HuH-7.5 (cell line): ENCODE measurements around the gene ENPP3.

Source experiments
- DNase-seq: peaks from one replicate; pipeline ENCODE4 v3.0.0; 2011; ENCODE audit warnings: low spot score

The ENPP3 gene

DNA sequence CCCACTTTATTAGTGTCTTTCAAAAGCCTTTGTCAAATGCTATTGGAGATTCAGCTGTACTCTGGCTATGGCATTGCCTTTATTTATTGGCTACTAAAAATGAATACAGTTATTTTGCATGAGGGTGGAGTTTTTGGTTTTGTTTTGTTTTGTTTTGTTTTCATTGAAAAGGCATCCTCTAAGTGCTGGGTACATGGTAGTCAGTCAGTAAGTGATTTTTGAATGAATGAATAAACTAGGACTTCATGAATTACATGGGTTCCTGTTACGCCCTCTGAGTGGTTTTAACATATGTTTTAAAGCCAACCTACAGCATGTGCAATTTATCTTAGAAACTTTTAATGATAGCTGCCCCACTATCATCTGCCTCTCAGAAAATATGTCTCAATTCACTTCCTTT, 131.9 kb downstream of the ENPP3 start:
- no peak for DNase-seq

DNA sequence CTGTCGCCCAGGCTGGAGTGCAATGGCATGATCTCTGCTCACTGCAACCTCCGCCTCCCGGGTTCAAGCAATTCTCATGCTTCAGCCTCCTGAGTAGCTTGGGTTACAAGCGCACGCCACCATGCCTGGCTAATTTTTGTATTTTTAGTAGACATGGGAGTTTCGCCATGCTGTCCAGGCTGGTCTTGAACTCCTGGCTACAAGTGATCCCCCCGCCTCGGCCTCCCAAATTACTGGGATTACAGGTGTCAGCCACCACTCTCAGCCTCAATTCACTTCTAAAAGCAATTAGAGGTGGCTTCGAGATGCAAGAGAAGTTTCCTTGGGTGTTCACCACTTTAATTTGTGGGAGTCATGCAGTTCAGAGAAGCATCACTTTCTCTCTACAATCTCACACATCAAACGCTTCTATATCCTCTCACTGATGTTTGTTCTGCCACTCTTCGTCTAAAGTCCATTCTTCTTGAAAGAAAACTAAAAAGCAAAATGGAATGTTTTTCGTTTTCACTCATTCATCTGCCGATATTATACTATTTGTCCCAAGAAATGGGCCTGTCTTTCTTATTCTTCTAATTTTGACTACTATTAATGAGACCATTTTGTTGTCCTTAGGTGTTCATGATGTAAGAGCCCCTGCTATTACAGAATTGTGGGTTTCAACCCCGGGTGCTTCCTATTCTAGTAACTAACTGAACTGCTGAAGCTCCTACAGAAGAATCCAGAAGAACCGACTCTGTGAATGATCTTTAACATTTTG, 132.5 kb downstream of the ENPP3 start:
- DNase-seq = no peak

DNA sequence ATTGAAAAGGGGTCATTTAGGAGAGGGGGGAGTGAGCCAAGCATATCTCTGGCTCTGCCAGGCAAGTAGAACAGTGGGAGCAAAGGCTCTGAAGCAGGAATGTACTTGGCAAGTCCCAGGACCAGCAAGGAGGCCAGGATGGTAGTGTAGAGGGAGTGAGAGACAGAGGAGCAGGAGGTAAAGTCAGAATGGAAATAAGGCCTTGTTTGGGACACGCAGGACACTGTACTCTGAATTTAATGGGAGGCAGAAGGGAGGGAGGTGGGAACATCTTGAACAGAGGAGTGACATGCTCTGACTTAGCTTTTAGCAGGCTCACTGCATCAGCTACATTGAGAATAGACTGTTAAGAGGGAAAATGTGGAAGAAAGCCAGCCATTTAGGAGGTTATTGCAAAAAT, 133.7 kb downstream of the ENPP3 start:
- DNase-seq = no peak

DNA sequence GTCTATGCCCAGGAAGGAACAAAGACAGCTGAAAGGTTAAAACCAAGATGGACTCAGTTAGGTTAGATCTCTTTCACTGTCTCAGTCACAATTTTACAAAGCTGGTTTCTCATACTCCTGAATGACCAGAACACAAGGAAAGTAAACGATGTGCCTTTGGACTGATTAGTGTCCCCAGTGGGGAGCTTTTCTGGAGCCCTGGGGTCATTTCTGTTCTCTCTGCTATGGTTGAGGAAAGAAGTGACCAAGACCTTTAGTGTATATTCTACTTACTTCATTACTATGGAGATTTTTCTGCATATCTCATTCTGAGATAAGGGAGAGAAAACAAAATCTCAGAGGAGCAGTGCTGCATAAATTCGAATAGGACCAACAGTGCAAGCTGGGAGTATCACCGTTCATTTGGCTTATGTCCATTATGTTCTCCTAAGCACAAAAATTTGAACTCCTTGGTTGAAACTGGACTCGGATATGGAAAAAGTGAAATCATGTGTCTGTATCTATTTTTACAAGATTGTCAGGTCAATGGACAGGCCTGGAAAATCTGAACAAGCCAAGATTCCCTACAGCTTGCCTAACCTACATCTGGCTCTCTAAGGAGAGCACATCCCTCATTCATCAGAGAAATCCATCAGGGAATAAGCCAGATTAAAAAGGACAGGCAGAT, 136.3 kb downstream of the ENPP3 start:
- DNase-seq = no peak

DNA sequence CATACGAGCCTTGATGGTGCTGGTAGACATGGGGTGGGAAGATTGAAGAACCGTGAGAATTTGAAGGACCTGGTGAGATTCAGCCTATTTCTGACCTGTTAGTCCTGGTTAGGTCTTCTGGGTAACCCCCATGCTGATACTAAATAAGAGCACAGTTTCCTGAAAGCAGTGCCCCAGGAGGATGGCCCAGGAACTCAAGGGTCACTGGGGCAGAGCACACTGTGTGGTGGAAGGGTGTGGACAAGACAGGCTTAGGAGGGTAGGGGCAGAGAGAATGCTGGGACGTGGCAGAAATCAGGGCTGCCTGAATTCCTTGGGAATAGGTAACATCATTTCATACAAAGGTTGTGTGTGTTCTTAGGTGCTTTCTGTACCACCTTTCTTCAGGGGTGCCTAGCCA, 138.8 kb downstream of the ENPP3 start:
- no peak for DNase-seq

DNA sequence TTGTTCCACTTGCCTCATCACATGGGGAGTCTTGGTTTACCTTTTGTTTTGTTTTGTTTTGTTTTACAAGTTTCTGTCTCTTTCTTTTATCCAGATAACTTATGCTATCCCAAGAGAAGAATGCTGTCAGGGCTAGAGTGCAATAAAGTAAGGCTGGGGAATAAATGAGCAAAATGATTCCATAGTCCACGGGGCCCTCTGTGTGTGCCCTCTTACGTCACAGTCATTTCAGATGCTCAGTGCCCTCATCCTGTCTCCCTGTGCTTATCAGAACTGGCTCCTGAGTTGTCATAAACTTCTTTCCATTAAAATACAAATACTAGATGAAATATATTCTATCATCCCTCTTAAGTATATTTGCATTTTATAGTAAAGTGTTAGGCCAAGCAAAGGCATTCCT, 139.9 kb downstream of the ENPP3 start:
- DNase-seq = no peak

DNA sequence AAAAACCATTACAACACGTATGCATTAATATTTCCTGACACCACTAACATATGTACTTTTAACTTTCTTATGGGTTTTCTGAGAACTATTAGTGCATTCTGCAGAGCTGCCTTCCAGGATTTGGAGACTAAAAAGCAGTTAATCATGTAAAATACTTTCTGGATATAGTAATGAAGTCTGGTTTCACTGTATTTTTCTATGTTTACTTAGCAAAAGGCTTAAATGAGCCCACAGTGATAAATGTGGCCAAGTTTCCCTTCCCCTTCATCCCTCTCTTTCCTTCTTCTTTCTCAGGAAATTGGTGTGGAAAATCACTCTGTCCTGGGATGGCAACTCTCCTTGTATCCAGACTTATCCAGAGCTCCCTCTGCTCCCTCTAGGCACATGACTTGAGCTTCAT, 141.1 kb downstream of the ENPP3 start:
- DNase-seq = no peak

DNA sequence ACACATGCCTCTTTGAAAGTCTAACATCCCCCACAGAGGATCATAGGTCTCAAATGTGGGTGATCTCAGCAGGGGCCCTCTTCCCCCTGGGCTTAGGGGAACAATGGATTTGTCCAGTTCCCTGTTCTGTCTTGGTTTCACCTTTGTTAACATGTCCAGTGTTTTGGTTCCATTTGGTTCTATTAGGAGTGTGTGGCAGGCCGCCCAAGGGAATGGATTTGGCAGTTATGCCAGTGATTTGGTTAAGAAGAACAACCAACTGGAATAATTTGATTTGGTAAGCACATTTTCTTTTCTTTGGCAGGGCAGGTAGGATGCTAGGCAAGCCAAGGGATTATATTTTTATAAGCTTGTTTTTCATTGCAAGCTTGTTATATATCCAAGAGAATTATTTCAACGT, 142.2 kb downstream of the ENPP3 start:
- DNase-seq = no peak

DNA sequence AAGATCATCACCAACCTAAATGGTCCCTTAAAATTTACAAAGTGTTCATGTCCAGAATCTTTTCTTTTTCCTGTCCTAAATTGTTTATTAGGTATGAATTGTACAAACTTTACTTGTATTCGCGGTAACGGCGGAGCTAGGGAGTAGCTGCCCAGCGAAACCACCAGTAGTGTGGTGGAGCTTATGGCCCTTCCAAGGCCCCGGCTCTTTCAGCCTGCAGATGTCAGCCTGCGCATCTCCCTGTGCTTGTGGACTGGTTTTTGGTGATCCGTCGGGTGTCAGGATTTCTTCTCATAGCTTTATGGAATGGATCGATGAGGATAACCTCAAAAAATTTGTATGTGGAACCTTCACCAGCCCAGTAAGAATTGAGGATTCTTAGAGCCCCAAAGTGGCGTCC, 143.5 kb downstream of the ENPP3 start:
- DNase-seq = no peak

DNA sequence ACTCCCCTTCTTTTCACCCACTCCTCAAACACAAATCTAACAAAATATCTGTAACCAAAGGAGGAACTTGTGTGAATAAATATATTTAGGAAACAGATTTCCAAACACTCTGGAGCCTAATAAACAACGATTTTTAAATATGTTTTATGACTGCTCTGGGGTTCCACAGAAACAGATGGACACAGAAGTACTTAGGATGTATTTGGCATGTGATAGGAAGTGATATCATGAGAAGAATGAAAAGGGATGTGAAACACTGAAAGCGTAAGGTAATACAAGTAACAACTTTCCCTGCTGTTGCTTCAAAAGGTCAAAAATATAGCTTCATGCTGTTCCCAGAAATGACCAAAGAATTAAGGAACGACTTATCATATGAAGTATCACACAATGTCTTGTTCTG, 144.6 kb downstream of the ENPP3 start:
- DNase-seq = no peak

DNA sequence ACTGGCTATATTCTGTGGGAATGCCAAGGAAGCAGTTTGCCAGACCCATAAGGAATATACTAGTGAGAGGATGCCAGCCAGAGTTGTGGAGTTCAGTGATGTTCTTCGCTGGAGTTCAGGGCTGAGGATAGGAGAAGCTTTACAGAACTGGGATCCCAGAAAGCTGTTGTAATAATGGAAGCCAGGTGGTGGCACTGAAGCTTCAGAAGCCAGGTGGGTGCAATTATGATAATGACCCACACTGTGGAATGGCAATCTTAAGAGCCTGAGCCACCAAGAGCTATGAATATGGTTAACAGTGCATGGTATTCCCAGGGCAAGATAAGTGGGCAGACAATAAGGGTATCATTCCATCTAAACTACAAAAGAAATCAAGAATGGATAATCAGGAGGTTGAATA, 145.7 kb downstream of the ENPP3 start:
- no peak for DNase-seq

DNA sequence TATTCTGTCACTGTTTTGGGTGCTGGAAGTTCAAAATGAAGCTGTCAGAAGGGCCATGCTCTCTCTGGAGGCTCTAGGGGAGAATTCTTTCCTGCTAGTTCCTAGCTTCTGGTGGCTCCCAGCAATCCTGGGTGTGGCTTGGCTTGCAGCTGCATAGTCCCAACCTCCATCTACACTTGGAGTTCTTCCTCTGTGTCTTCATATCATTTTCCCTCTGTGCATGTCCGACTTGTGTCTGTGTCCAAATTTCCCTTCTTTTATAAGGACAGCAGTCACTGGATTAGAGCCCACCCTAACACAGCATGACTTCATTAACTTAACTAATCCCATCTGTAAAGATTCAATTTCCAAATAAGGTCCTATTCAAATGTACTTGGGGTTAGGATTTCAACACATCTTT, 147.5 kb downstream of the ENPP3 start:
- no peak for DNase-seq

DNA sequence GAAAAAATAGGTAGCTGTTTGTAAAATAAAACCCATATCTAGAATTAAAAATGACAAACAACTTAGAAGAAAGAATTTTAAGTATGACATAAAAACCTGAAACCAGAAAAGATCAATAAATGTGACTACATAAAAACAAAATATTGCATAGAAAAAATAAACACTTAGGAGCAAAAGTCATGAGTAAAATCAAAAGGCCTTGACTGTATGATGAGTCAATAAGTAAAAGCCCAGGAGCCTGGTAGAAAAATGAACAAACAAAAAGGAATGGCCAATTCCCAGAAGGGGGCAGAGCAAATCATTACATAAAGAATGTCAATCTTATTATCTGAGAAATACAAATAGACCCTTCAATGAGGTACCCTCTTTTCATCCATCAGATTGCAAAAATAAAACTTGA, 150.0 kb downstream of the ENPP3 start:
- no peak for DNase-seq

DNA sequence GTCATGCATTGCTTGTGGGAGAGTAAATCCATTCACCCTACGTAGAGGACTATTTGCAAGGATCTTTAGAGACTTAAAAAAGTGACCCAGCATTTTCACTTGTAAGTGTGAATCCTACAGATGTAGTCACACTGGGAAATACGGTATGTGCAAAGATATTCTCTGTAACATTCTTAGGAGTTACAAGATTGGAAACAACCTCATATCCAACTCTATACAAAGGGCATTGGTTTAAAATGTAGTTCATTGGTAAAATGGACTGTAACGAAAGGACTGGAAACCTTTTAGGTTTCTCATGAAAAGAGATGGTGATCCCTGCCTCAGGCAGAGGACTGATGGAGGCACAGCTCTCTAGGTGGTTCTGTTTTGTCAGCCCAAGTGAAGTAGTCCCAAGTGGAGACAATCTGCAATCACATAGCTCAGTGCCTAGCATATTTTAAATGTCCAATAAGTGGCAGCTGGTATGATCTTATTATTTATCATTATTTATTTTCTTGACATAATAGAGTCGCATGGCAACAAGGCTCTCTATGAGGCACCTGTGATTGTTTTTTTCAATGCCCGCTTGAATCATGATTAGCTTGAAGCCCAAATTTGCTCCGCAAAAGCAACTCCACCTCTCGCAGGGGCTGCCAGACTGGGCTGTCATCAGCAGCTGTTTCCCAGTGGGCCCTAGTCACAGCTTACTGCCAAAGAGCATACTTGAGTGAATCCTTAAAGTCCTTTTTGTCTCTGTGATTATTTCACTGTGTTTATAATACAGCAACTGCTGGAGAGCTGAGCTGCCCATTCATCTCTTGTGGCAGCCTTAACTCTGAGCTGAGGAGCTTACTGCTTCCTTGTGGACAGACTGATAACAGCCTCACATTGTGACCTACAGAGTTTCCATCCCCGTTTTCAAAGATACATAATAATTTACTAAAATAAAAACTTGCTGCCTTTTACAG, 150.9 kb downstream of the ENPP3 start:
- no peak for DNase-seq

DNA sequence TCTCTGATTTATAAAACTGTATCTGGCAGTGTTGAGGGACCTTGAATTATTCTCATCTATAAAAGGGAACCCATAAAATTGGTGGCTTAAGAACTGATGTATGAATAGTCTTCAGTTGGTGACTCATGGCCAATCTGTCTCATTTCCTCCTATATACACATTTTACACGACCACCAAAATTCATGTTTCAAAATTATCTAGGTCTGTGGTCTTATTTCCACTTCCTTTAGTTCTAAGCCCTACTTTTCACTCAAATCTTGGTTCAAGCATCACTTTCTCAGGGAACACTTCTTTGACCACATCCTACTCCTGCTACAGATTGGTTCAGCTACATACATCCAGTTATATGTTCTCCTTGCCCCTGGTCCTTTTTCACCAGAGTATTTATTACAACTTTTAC, 152.1 kb downstream of the ENPP3 start:
- DNase-seq = no peak

DNA sequence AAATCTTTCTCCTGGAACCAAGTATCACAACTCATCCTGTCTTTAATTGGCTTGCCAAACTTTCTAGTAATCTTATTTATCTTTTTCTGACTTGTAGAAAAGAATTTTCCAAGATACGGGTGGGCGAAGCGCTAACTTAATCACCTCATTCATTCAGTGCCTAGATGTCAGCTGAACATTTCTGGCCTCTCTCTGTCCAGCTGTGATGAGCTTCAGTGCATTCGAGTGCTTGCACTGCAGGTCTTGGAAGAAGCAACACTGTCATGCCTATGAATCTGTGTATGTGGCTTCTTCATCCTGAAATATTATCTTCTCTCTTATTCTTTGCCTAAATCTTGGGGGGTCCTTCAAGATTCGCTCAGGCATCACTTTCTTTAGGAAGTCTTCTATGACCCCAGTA, 154.4 kb downstream of the ENPP3 start:
- DNase-seq = no peak

DNA sequence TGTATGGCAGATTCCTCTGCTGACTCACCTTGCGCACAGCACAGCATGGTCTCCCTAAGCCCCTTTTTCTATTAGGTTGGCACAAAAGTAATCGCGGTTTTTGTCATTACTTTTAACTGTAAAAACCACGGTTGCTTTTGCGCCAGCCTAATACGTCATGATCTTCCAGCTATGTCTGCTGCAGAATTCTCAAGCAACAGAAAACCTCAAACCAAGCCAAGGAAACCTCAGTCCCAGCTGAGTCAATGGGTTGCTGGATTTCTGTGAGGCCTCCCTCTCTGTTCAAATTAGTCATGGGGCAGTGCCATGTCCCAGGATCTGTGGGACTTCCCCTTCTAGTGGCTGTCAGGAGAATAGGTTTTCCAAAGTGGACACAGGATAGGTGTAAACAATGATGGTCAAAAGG, 155.0 kb downstream of the ENPP3 start:
- no peak for DNase-seq

DNA sequence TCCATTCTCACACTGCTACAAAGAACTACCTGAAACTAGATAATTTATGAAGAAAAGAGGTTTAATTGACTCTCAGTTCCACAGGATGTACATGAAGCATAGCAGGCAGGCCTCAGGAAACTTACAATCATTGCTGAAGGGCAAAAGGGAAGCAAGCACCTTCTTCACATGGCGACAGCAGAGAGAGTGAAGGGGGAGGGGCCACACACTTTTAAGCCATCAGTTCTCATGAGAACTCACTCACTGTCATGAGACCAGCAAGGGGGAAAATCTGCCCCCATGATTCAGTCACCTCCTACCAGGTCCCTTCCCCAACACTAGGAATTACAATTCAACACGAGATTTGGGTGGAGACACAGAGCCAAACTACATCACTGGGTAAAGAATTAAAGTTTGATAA, 158.3 kb downstream of the ENPP3 start:
- no peak for DNase-seq
